NCI-H526 treated with DMSO at 0.1 percent for 48 hours (cell line): ENCODE data around the gene AMN.

ENCODE experiments used
- DNase-seq: peaks from one replicate; lab custom pipeline; 2025; lab: John Stamatoyannopoulos, UW

The AMN gene

GRCh38 chr14:102965971-102966655 lies 43.6 kb downstream of the AMN start:
- DNase-seq: no peak

GRCh38 chr14:102966681-102967505 lies 44.4 kb downstream of the AMN start:
- no peak for DNase-seq

DNA sequence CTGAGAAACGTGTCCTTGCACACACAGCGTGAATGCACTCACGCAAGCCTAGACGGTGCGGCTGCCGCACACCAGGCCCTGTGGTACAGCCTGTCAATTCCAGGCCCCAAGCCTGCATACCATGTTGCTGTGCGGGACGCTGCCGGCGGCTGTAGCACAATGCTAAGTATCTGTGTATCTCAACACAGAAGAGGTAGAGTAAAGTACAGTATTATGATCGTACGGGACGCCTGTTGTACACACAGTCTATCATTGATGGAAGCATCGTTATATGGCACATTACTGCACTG lies 45.0 kb downstream of the AMN start:
- no peak for DNase-seq

GRCh38 chr14:102968306-102968705 lies 45.8 kb downstream of the AMN start:
- DNase-seq: no peak

GRCh38 chr14:102969060-102969791 lies 46.8 kb downstream of the AMN start:
- DNase-seq: no peak

GRCh38 chr14:102969901-102970300 lies 47.4 kb downstream of the AMN start:
- DNase-seq: no peak

- DNase-seq: no peak
Observed at GRCh38 chr14:102970496-102970895, 48.0 kb downstream of the AMN start.

DNA sequence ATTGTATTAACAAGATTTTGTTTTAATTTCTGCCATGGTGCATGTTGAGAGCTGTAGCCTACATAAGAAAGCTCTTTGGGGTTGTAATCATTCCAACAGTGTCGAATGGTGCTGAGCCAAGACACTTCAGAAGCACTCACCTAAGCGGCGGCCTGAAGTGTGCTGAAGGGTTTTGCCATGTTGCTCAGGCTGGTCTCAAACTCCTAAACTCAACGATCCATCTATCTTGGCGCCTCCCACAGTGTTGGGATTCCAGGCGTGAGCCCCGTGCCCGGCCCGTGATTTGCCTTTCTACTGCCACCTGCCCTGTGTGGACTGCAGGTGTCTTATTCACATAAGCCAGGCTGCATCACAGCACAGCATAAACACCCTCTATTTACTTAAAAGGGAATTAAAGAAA lies 48.9 kb downstream of the AMN start:
- no peak for DNase-seq

DNA sequence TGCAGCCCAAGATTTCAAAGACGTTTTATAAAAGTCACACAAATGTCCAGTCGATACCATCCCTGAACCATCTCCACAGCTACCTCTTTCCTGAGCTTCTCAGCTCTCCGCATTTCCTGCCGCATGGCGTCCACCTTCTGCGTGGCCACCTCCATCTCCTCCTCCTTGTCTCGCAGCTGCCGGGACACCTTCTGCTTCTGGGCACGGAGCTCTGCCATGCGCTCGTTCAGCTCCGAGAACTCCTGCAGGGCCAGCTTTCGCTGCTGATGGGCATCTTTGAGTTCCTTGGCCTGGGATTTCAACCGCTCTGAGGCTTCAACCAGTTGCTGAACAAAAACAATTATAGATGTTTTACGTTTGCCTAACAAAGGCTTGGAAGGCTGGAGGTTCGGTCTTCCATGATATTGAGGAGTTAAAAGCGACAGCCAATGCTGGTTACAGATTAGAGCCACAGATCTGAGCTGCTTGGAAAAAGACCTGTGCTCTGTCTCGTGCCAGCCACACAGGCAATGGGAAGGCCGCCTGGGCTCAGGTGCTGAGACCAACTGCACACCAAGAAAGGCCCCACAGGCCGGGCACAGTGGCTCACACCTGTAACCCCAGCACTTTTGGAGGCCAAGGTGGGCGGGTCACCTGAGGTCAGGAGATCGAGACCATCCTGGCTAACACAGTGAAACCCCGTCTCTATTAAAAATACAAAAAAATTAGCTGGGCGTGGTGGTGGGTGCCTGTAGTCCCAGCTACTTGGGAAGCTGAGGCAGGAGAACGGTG lies 49.6 kb downstream of the AMN start:
- DNase-seq: no peak

GRCh38 chr14:102973706-102974285 lies 51.3 kb downstream of the AMN start:
- no peak for DNase-seq

DNA sequence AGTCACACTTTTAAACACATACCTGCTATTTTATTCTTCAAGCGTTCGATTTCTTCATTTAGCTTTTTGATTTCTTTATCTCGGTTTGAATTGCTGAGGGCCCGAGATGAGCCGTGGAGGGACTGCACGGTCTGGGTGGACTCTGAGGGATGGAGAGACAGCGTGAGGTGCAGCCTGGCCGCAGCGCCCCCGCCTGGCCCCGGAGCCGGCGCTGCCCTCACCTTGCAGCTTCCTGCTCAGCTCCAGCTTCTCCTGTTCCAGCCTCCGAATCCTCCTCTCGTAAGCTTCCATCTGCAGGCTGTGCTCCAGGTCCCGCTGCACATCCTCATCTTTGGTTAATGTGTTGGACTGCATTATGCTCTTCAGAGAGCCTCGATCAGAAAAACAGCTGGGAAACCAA lies 53.2 kb downstream of the AMN start:
- no peak for DNase-seq

GRCh38 chr14:102977475-102977874 lies 55.0 kb downstream of the AMN start:
- DNase-seq: no peak

DNA sequence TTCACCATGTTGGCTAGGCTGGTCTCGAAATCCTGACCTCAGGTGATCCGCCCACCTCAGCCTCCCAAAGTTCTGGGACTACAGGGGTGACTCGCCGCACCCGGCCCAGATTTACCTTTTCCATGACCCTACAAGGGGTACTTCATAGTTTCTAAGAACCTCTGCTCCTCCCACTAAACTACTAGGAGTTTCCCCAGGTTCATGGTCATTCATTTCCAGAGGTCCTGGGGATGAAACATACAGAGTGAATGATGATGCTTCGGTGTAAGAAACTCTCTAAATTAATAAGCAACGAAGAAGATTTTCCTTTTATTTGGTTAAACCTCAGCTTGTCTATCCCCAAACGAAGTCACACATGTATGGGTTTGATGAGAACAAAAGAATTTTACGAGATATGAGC lies 56.9 kb downstream of the AMN start:
- no peak for DNase-seq

GRCh38 chr14:102980409-102980810 lies 57.9 kb downstream of the AMN start:
- DNase-seq: no peak
